ENCODE measurements around the gene LDLRAD4.

LDLRAD4 gene

GRCh38 chr18:13268158-13269012 lies 49.8 kb downstream of the LDLRAD4 start:
- no peak for DNase-seq

- DNase-seq, result no peak
Measured at GRCh38 chr18:13269013-13269280, 50.4 kb downstream of the LDLRAD4 start.

GRCh38 chr18:13269521-13270011 lies 51.0 kb downstream of the LDLRAD4 start:
- DNase-seq, result peak; percentile 43 to 57

GRCh38 chr18:13270279-13270855 lies 51.8 kb downstream of the LDLRAD4 start:
- DNase-seq, result no peak

- no peak for DNase-seq
Measured at GRCh38 chr18:13271302-13271911, 52.8 kb downstream of the LDLRAD4 start.

GRCh38 chr18:13272416-13272815 lies 53.9 kb downstream of the LDLRAD4 start:
- DNase-seq, result no peak

- peak; percentile 37 to 46 for DNase-seq
Measured at GRCh38 chr18:13273800-13274199, 55.2 kb downstream of the LDLRAD4 start.

GRCh38 chr18:13275075-13275474 lies 56.5 kb downstream of the LDLRAD4 start:
- no peak for DNase-seq

- peak in 1 of 2 experiments; percentile 49 for DNase-seq
Measured at GRCh38 chr18:13276530-13277520, 58.3 kb downstream of the LDLRAD4 start.

GRCh38 chr18:13278062-13278630 lies 59.6 kb downstream of the LDLRAD4 start:
- no peak for DNase-seq

GRCh38 chr18:13279181-13280069 lies 60.9 kb downstream of the LDLRAD4 start:
- DNase-seq, result peak; percentile 57 to 67

- DNase-seq, result no peak
Measured at GRCh38 chr18:13280070-13280795, 61.7 kb downstream of the LDLRAD4 start.

- no peak for DNase-seq
Measured at GRCh38 chr18:13281406-13281805, 62.8 kb downstream of the LDLRAD4 start.

- DNase-seq, result no peak
Measured at GRCh38 chr18:13283746-13284145, 65.2 kb downstream of the LDLRAD4 start.

GRCh38 chr18:13284330-13285027 lies 65.9 kb downstream of the LDLRAD4 start:
- peak; percentile 61 to 71 for DNase-seq

GRCh38 chr18:13285874-13286273 lies 67.3 kb downstream of the LDLRAD4 start:
- DNase-seq, result no peak

GRCh38 chr18:13286456-13287125 lies 68.0 kb downstream of the LDLRAD4 start:
- no peak for DNase-seq

GRCh38 chr18:13287372-13287771 lies 68.8 kb downstream of the LDLRAD4 start:
- DNase-seq, result no peak

- peak; percentile 37 to 56 for DNase-seq
Measured at GRCh38 chr18:13288509-13289133, 70.1 kb downstream of the LDLRAD4 start.

Data from activated CD4-positive, alpha-beta T cell treated with anti-CD3 and anti-CD28 coated beads, Interleukin-2, amount 50 U/mL, for 48 hours (primary cell).